ENCODE results near the gene PGM2L1. TPM values are rescaled to one million over a fixed set of nuclear protein-coding genes. Genes with fewer than 3 reads are reported as not detected.
"Not testable (repeated sequence)": the region's sequence is repeated elsewhere in the genome, so short reads cannot be mapped to it uniquely, and the experiment has no call there.

PGM2L1 gene
- total RNA-seq, 1 donor from 2014 or later = 4.6 TPM

- DNase-seq (ENCODE audit: low spot score) (no peak), ATAC-seq (no peak)
- intact Hi-C loops (cut with DNase I) = no loop called here
Observed at GRCh38 chr11:74412321-74412720, 14.1 kb upstream of the PGM2L1 start.

- intact Hi-C loops (cut with DNase I) = no loop called here
- no peak for ATAC-seq
- DNase-seq (ENCODE audit: low spot score) = no peak
Observed at GRCh38 chr11:74409633-74410032, 11.4 kb upstream of the PGM2L1 start.

DNA sequence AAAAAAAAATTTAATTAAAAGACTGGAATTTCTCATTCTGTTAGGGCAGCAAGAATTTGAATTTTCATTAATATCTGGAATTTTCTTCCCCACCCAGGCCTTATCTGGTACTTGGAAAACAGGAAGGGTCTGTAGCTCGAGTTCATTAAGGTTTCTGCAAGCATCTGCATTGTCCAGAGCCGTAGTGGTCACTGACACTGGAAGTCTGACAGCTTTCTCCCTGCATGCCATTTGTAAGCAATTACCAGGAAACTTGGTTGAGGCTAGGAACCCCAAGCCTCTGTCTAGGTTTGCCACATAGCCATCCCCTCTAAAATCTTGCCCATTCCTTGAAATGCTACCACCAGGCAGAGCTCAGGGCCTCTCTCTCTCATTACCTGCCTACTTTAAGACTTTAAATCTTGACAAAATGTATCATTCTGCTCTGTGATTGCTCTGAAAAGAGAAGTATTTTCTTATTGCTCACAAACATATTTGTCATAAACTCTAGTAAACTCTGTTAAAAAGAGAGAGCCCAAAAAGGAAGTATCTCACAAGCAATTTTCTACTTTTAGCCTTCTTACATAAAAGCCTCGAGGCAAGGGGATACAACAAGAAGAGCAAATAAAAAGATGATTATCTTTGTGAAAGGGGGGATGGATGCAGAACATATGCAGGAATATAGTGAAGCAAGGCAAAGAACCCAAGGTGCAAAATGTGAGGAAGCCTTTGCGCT is 5.5 kb upstream of the PGM2L1 start:
- intact Hi-C loops (cut with DNase I) = no loop called here
- ATAC-seq = no peak
- no peak for DNase-seq (ENCODE audit: low spot score)

- DNase-seq (ENCODE audit: low spot score) = no peak
- no peak for ATAC-seq
Observed at GRCh38 chr11:74400606-74401005, 2.4 kb upstream of the PGM2L1 start.

GRCh38 chr11:74397501-74398243 is 561 bp downstream of the PGM2L1 start:
- DNase-seq (ENCODE audit: low spot score) (no peak), ATAC-seq (peak; percentile 11)
- intact Hi-C loops (cut with DNase I) = no loop called here

More at GRCh38 chr11:74400606-74401005, 2.4 kb upstream of the PGM2L1 start:
- intact Hi-C loops (cut with DNase I) = no loop called here

- DNase-seq (ENCODE audit: low spot score) = no peak
- intact Hi-C loops (cut with DNase I) = no loop called here
- no peak for ATAC-seq
Observed at GRCh38 chr11:74392256-74392655, 6.0 kb downstream of the PGM2L1 start.

DNA sequence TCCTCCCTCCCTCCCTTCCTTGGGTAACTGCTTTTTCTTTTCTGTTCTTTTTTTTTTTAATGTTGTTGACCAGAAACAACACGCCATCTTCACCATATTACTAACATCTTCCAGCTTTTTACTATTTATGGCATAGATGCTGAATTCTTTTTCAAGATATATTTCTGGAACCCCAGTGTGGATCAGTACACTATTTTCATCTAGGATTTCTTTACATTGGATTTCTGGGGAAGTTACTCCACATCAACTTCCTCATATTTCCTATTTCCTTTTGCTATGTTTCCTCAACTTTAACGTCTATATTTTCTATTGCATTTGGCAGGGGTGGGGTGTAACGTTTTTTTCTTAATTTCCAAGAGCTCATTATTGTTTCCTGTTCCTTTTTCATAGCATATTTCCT is 7.0 kb downstream of the PGM2L1 start:
- DNase-seq (ENCODE audit: low spot score) (no peak), ATAC-seq (no peak)
- intact Hi-C loops (cut with DNase I) = no loop called here

DNA sequence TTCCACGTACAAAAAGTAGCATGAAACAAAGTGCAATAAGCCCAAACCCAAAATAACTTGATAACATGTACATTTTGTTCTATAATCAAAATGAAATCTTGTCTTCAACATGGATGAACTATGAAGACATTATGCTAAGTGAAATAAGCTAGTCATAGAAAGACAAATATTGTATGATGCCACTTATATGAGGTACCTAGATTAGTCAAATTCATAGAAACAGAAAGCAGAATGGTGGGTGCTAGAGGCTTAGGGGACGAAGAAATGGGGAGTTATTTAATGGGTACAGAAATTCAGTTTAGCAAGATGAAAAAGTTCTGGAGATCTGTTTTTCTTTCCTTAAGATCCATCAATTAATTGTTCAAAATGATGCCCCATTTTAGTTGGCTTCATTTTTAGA is 7.5 kb downstream of the PGM2L1 start:
- DNase-seq (ENCODE audit: low spot score) (no peak), ATAC-seq (no peak)
- intact Hi-C loops (cut with DNase I) = no loop called here

DNA sequence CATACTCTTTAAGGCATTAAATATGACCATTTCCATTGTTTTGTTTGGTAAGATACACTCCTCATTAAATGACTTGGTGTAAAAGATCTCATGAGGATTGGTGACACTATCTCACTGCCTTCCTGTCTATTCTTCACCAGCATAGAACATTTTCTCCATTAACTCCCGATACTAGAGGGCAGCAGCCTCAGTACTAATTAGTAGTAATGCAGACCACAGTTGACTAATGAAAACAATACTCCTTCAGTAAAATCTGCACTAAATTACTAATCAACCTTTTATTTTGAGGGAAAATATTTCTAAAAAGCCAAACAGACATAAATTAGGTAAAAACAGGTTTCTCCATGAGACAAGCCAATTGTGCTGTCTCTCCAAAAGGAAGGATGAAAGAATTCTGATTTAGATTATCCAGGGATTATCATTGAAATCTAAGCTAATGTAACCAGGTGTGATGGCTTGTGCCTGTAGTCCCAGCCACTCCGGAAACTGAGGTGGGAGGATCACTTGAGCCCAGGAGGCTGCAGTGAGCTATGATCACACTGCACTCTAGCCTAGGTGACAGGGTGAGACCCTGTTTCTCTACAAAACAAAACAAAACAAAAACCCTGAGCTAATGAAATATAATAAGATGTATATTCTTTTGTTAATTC is 9.4 kb downstream of the PGM2L1 start:
- peak; percentile 67 for ATAC-seq
- intact Hi-C loops (cut with DNase I) = no loop called here
- DNase-seq (ENCODE audit: low spot score) = no peak

GRCh38 chr11:74384641-74385040 is 13.6 kb downstream of the PGM2L1 start:
- ATAC-seq = no peak
- intact Hi-C loops (cut with DNase I) = no loop called here

DNA sequence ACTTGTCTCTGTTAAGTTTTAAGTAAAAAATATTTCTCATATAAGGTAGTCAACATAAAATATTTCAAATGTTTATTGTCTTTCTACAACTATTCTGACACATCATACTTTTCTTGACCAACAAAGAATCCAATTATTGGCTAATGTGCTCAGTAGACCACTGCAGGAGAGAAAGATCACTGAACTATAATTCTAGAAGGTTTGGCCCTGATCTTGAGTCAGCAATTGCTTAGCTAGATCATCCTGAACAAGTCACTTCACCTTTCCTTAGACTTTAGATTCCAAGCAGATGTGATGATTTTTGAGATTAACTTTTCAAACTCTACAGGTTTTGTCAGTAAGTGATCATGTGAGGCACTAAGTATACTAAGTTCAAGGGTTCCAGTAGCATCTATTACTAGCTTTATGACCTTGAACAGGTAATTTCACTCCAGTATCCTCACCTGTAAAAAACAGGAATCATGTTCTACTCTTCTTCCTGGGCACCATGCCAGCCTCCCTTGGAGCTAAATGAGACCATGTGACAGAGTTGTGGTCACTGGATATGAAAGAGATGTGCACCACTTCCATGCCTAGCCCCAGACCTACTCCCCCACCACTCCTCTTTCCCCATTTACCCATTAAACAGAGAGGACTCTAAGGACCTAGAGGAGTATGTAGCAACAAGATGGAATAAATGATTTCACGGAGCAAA is 17.3 kb downstream of the PGM2L1 start:
- DNase-seq (ENCODE audit: low spot score) (no peak), ATAC-seq (no peak)
- intact Hi-C loops (cut with DNase I) = no loop called here

More at GRCh38 chr11:74384641-74385040, 13.6 kb downstream of the PGM2L1 start:
- no peak for DNase-seq (ENCODE audit: low spot score)

DNA sequence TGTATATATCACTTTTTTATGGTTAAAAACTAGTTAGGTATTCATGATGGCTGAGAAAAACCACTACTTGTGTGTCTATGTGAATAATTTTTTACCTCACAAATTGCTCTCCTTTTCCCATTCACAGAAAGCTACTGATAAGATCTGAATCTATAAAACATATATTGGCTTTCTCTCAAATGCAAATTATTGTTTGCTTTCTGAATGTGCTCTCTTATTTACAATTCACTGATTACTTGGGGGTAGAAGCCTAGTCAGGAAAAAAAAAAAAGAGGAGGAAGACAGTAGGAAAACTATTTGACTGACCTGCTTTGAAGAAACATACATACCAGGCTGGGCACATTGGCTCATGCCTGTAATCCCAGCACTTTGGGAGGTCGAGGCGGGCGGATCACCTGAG is 20.5 kb downstream of the PGM2L1 start:
- intact Hi-C loops (cut with DNase I) = no loop called here
- ATAC-seq = no peak
- DNase-seq (ENCODE audit: low spot score) = no peak

GRCh38 chr11:74373382-74373781 is 24.9 kb downstream of the PGM2L1 start:
- intact Hi-C loops (cut with DNase I) = no loop called here
- no peak for ATAC-seq
- no peak for DNase-seq (ENCODE audit: low spot score)

- intact Hi-C loops (cut with DNase I) = no loop called here
- ATAC-seq (no peak), DNase-seq (ENCODE audit: low spot score) (no peak)
Observed at GRCh38 chr11:74371269-74372052, 26.8 kb downstream of the PGM2L1 start.

DNA sequence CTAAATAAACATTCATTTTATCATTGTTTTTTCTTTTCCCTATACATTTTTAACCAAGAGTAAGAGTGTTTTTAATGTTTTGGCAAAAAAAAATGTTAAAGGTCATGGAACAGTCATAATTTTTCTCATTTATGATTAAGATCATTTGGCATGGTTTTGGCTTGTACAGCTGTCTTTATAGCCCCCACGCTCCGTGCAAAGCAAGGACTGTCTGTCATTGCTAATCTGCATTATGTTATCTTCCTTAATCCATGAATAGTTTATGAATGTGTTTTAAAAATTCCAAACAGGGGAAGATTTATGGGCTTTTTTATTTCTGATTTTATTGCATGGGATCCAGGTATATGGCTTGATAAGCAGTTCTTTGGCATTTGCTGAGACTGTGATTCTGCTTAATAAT is 28.1 kb downstream of the PGM2L1 start:
- ATAC-seq = no peak
- no peak for DNase-seq (ENCODE audit: low spot score)

GRCh38 chr11:74367881-74368280 is 30.4 kb downstream of the PGM2L1 start:
- no peak for ATAC-seq
- intact Hi-C loops (cut with DNase I) = no loop called here
- DNase-seq (ENCODE audit: low spot score) = no peak

More for the DNA sequence above, 28.1 kb downstream of the PGM2L1 start:
- intact Hi-C loops (cut with DNase I) = no loop called here

DNA sequence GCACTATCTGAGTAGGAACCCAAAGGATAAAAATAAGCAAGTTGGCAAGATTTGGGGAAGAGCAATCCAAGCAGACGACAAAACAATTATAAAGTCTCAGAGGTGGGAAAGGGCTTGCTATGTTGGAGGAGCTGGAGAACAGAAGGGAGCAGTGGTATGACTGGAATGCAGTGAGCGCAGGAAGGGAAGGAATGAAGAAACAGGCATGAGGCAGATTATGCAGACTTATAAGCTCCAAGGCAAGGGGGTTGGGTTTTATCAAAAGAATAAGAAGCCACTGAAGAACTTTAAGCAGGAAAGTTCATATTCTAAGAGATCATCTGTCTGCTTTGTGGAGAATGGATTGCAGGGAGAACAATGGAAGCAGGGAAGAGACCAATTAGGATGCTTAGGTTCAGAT is 31.7 kb downstream of the PGM2L1 start:
- no peak for ATAC-seq
- DNase-seq (ENCODE audit: low spot score) = no peak
- intact Hi-C loops (cut with DNase I) = no loop called here

- DNase-seq (ENCODE audit: low spot score); ATAC-seq; intact Hi-C loops (cut with DNase I): not testable (repeated sequence)
Observed at GRCh38 chr11:74365805-74366204, 32.4 kb downstream of the PGM2L1 start.

DNA sequence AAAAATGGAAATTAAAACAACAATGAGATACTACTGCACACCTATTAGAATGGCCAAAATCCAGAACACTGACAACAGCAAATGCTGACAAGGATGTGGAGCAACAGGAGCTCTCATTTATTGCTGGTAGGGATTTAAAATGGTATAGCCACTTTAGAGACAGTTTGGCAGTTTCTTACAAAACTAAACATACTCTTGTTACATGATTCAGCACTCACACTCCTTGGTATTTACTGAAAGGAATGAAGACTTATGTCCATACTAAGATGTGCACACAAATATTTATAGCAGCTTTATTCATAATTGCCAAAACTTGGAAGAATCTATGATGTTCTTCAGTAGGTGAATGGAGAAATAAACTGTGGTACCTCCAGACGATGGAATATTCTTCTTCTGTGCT is 40.8 kb downstream of the PGM2L1 start:
- no peak for DNase-seq (ENCODE audit: low spot score)
- ATAC-seq = no peak
- intact Hi-C loops (cut with DNase I) = no loop called here
